ENCODE results near the gene HPCAL1.

HPCAL1 gene

GRCh38 chr2:10327896-10328669 is 25.4 kb downstream of the HPCAL1 start:
- Histone ChIP-seq H3K27me3 (ENCODE audit: control insufficient read depth, insufficient read depth, low read length) (no peaks in the 10 kb centered on the region), H3K4me1 (ENCODE audit: control insufficient read depth, insufficient read depth, low read length) (peaks cover 48% of the 10 kb centered on the region), H3K4me3 (ENCODE audit: low read depth, low read length) (no peak overlapping the region), H3K9me3 (ENCODE audit: control insufficient read depth, insufficient read depth, low read length) (no peaks in the 10 kb centered on the region), H3K9ac (ENCODE audit: low read depth, low read length) (no peak overlapping the region), H3K36me3 (ENCODE audit: control insufficient read depth, insufficient read depth, low read length) (no peaks in the 10 kb centered on the region), H3K27ac (ENCODE audit: low read depth, low read length) (no peak overlapping the region)

GRCh38 chr2:10328670-10329579 is 26.2 kb downstream of the HPCAL1 start:
- Histone ChIP-seq H3K9ac (ENCODE audit: low read depth, low read length) (no peak overlapping the region), H3K4me1 (ENCODE audit: control insufficient read depth, insufficient read depth, low read length) (peaks cover 48% of the 10 kb centered on the region), H3K36me3 (ENCODE audit: control insufficient read depth, insufficient read depth, low read length) (no peaks in the 10 kb centered on the region), H3K4me3 (ENCODE audit: low read depth, low read length) (no peak overlapping the region), H3K27me3 (ENCODE audit: control insufficient read depth, insufficient read depth, low read length) (no peaks in the 10 kb centered on the region), H3K9me3 (ENCODE audit: control insufficient read depth, insufficient read depth, low read length) (no peaks in the 10 kb centered on the region), H3K27ac (ENCODE audit: low read depth, low read length) (no peak overlapping the region)

- H3K9me3 ChIP-seq (ENCODE audit: control insufficient read depth, insufficient read depth, low read length) = no peaks in the 10 kb centered on the region
- H3K27me3 ChIP-seq (ENCODE audit: control insufficient read depth, insufficient read depth, low read length) = no peaks in the 10 kb centered on the region
- peaks cover 42% of the 10 kb centered on the region for H3K4me1 ChIP-seq (ENCODE audit: control insufficient read depth, insufficient read depth, low read length)
- H3K4me3 ChIP-seq (ENCODE audit: low read depth, low read length) = no peak overlapping the region
- H3K27ac ChIP-seq (ENCODE audit: low read depth, low read length) = no peak overlapping the region
- H3K36me3 ChIP-seq (ENCODE audit: control insufficient read depth, insufficient read depth, low read length) = no peaks in the 10 kb centered on the region
- H3K9ac ChIP-seq (ENCODE audit: low read depth, low read length) = 0 out of 2 replicates have a peak overlapping the region, but pooled peaks have one; percentile 6
Observed at GRCh38 chr2:10329580-10329879, 26.8 kb downstream of the HPCAL1 start.

GRCh38 chr2:10329880-10330699 is 27.4 kb downstream of the HPCAL1 start:
- H3K9ac ChIP-seq (ENCODE audit: low read depth, low read length) = 0 out of 2 replicates have a peak overlapping the region, but pooled peaks have one; percentile 6
- no peaks in the 10 kb centered on the region for H3K36me3 ChIP-seq (ENCODE audit: control insufficient read depth, insufficient read depth, low read length)
- no peaks in the 10 kb centered on the region for H3K27me3 ChIP-seq (ENCODE audit: control insufficient read depth, insufficient read depth, low read length)
- H3K4me1 ChIP-seq (ENCODE audit: control insufficient read depth, insufficient read depth, low read length) = peaks cover 41% of the 10 kb centered on the region
- H3K27ac ChIP-seq (ENCODE audit: low read depth, low read length) = peak overlapping the region; percentile 52
- H3K9me3 ChIP-seq (ENCODE audit: control insufficient read depth, insufficient read depth, low read length) = no peaks in the 10 kb centered on the region
- H3K4me3 ChIP-seq (ENCODE audit: low read depth, low read length) = no peak overlapping the region

- Histone ChIP-seq H3K4me3 (ENCODE audit: low read depth, low read length) (no peak overlapping the region), H3K27me3 (ENCODE audit: control insufficient read depth, insufficient read depth, low read length) (no peaks in the 10 kb centered on the region), H3K4me1 (ENCODE audit: control insufficient read depth, insufficient read depth, low read length) (peaks cover 41% of the 10 kb centered on the region), H3K9ac (ENCODE audit: low read depth, low read length) (no peak overlapping the region), H3K36me3 (ENCODE audit: control insufficient read depth, insufficient read depth, low read length) (no peaks in the 10 kb centered on the region), H3K9me3 (ENCODE audit: control insufficient read depth, insufficient read depth, low read length) (no peaks in the 10 kb centered on the region), H3K27ac (ENCODE audit: low read depth, low read length) (peak overlapping the region; percentile 52)
Observed at GRCh38 chr2:10330700-10331026, 28.0 kb downstream of the HPCAL1 start.

- Histone ChIP-seq H3K27ac (ENCODE audit: low read depth, low read length) (no peak overlapping the region), H3K36me3 (ENCODE audit: control insufficient read depth, insufficient read depth, low read length) (no peaks in the 10 kb centered on the region), H3K9me3 (ENCODE audit: control insufficient read depth, insufficient read depth, low read length) (no peaks in the 10 kb centered on the region), H3K4me1 (ENCODE audit: control insufficient read depth, insufficient read depth, low read length) (peaks cover 41% of the 10 kb centered on the region), H3K9ac (ENCODE audit: low read depth, low read length) (no peak overlapping the region), H3K27me3 (ENCODE audit: control insufficient read depth, insufficient read depth, low read length) (no peaks in the 10 kb centered on the region), H3K4me3 (ENCODE audit: low read depth, low read length) (no peak overlapping the region)
Observed at GRCh38 chr2:10331027-10331701, 28.5 kb downstream of the HPCAL1 start.

- no peaks in the 10 kb centered on the region for H3K27me3 ChIP-seq (ENCODE audit: control insufficient read depth, insufficient read depth, low read length)
- H3K4me3 ChIP-seq (ENCODE audit: low read depth, low read length) = no peak overlapping the region
- H3K36me3 ChIP-seq (ENCODE audit: control insufficient read depth, insufficient read depth, low read length) = no peaks in the 10 kb centered on the region
- peak overlapping the region; percentile 32 for H3K27ac ChIP-seq (ENCODE audit: low read depth, low read length)
- H3K4me1 ChIP-seq (ENCODE audit: control insufficient read depth, insufficient read depth, low read length) = peaks cover 36% of the 10 kb centered on the region
- no peaks in the 10 kb centered on the region for H3K9me3 ChIP-seq (ENCODE audit: control insufficient read depth, insufficient read depth, low read length)
- H3K9ac ChIP-seq (ENCODE audit: low read depth, low read length) = no peak overlapping the region
Observed at GRCh38 chr2:10331702-10332401, 29.1 kb downstream of the HPCAL1 start.

GRCh38 chr2:10332402-10333246 is 29.9 kb downstream of the HPCAL1 start:
- no peaks in the 10 kb centered on the region for H3K27me3 ChIP-seq (ENCODE audit: control insufficient read depth, insufficient read depth, low read length)

GRCh38 chr2:10333247-10333613 is 30.5 kb downstream of the HPCAL1 start:
- no peak overlapping the region for H3K4me3 ChIP-seq (ENCODE audit: low read depth, low read length)
- no peak overlapping the region for H3K27ac ChIP-seq (ENCODE audit: low read depth, low read length)
- no peak overlapping the region for H3K9ac ChIP-seq (ENCODE audit: low read depth, low read length)
- H3K4me1 ChIP-seq (ENCODE audit: control insufficient read depth, insufficient read depth, low read length) = peaks cover 33% of the 10 kb centered on the region
- H3K27me3 ChIP-seq (ENCODE audit: control insufficient read depth, insufficient read depth, low read length) = no peaks in the 10 kb centered on the region
- no peaks in the 10 kb centered on the region for H3K9me3 ChIP-seq (ENCODE audit: control insufficient read depth, insufficient read depth, low read length)
- no peaks in the 10 kb centered on the region for H3K36me3 ChIP-seq (ENCODE audit: control insufficient read depth, insufficient read depth, low read length)

More at GRCh38 chr2:10332402-10333246, 29.9 kb downstream of the HPCAL1 start:
- no peak overlapping the region for H3K4me3 ChIP-seq (ENCODE audit: low read depth, low read length)
- no peaks in the 10 kb centered on the region for H3K9me3 ChIP-seq (ENCODE audit: control insufficient read depth, insufficient read depth, low read length)
- H3K9ac ChIP-seq (ENCODE audit: low read depth, low read length) = no peak overlapping the region
- H3K4me1 ChIP-seq (ENCODE audit: control insufficient read depth, insufficient read depth, low read length) = peaks cover 33% of the 10 kb centered on the region
- peak overlapping the region; percentile 32 for H3K27ac ChIP-seq (ENCODE audit: low read depth, low read length)
- no peaks in the 10 kb centered on the region for H3K36me3 ChIP-seq (ENCODE audit: control insufficient read depth, insufficient read depth, low read length)
